Trophoblast cell (in vitro differentiated cells and primary cell): Measurements from ENCODE around the gene SLC12A4.

Experiments used
- DNase-seq, 2 donors: peaks; one replicate each; pipeline ENCODE4 v3.0.0-alpha.2; 2016
- H2AFZ ChIP-seq: 2 replicates; pipeline ENCODE4 v1.6.1; 2013; ENCODE audit warnings: low read length, moderate library complexity, mild to moderate bottlenecking; ENCODE audit not compliant: insufficient read depth, poor library complexity
- H2AK5ac ChIP-seq: 2 replicates; pipeline ENCODE4 v1.6.1; 2013; ENCODE audit warnings: mild to moderate bottlenecking, low read length
- H2BK120ac ChIP-seq: 2 replicates; pipeline ENCODE4 v1.6.1; 2013; ENCODE audit warnings: low read length, mild to moderate bottlenecking, moderate library complexity; ENCODE audit not compliant: insufficient read depth, poor library complexity
- H2BK12ac ChIP-seq: 2 replicates; pipeline ENCODE4 v1.6.1; 2013; ENCODE audit warnings: mild to moderate bottlenecking, low read length, moderate library complexity
- H2BK5ac ChIP-seq: 2 replicates; pipeline ENCODE4 v1.6.1; 2013; ENCODE audit warnings: low read length, low read depth, moderate library complexity, mild to moderate bottlenecking; ENCODE audit not compliant: poor library complexity
- H3K14ac ChIP-seq: 2 replicates; pipeline ENCODE4 v1.6.1; 2013; ENCODE audit warnings: mild to moderate bottlenecking, low read length
- H3K18ac ChIP-seq: 2 replicates; pipeline ENCODE4 v1.6.1; 2013; ENCODE audit warnings: mild to moderate bottlenecking, low read length
- H3K23ac ChIP-seq: 2 replicates; pipeline ENCODE4 v1.6.1; 2013; ENCODE audit warnings: low read length
- H3K27ac ChIP-seq: 2 replicates; pipeline ENCODE4 v1.5.1; 2013; ENCODE audit warnings: low read depth, mild to moderate bottlenecking, inconsistent platforms, low read length, moderate library complexity
- H3K27me3 ChIP-seq: 2 replicates; pipeline ENCODE4 v1.6.1; 2013; ENCODE audit warnings: inconsistent platforms, mild to moderate bottlenecking, low read length, moderate library complexity; ENCODE audit not compliant: insufficient read depth
- H3K36me3 ChIP-seq, 2 experiments: 1 replicate in 1 of 2; 2 replicates in 1 of 2; pipeline ENCODE4 v1.6.1; 2013; ENCODE audit warnings: low read length in 2 of 2, mild to moderate bottlenecking in 2 of 2, moderate library complexity in 1 of 2; ENCODE audit not compliant: insufficient read depth in 2 of 2, control insufficient read depth in 1 of 2
- H3K4ac ChIP-seq: 2 replicates; pipeline ENCODE4 v1.6.1; 2013; ENCODE audit warnings: low read depth, mild to moderate bottlenecking, low read length, moderate library complexity
- H3K4me1 ChIP-seq, 2 experiments: 1 replicate in 1 of 2; 2 replicates in 1 of 2; pipeline ENCODE4 v1.6.1; 2013; ENCODE audit warnings: low read length in 2 of 2, mild to moderate bottlenecking in 2 of 2, moderate library complexity in 1 of 2; ENCODE audit not compliant: insufficient read depth in 2 of 2, control insufficient read depth in 1 of 2
- H3K4me2 ChIP-seq: 2 replicates; pipeline ENCODE4 v1.6.1; 2013; ENCODE audit warnings: inconsistent platforms, mild to moderate bottlenecking, low read length, moderate library complexity
- H3K4me3 ChIP-seq: 2 replicates; pipeline ENCODE4 v1.5.1; 2013; ENCODE audit warnings: mild to moderate bottlenecking, low read depth, low read length, inconsistent platforms
- H3K79me1 ChIP-seq: one replicate; pipeline ENCODE4 v1.6.1; 2013; ENCODE audit warnings: low read length
- H3K79me2 ChIP-seq: 2 replicates; pipeline ENCODE4 v1.6.1; 2013; ENCODE audit warnings: low read length, mild to moderate bottlenecking; ENCODE audit not compliant: control insufficient read depth, insufficient read depth, poor library complexity
- H3K9ac ChIP-seq: 2 replicates; pipeline ENCODE4 v1.6.1; 2013; ENCODE audit warnings: mild to moderate bottlenecking, low read length
- H3K9me3 ChIP-seq: 2 replicates; pipeline ENCODE4 v1.6.1; 2013; ENCODE audit warnings: low read depth, mild to moderate bottlenecking, control low read depth, inconsistent platforms, low read length; ENCODE audit not compliant: insufficient read depth
- H4K12ac ChIP-seq: 2 replicates; pipeline ENCODE4 v1.6.1; 2013; ENCODE audit warnings: low read depth, mild to moderate bottlenecking, low read length, moderate library complexity
- H4K8ac ChIP-seq: 2 replicates; pipeline ENCODE4 v1.6.1; 2013; ENCODE audit warnings: low read depth, mild to moderate bottlenecking, low read length, moderate library complexity
- H4K91ac ChIP-seq: one replicate; pipeline ENCODE4 v1.6.1; 2013; ENCODE audit warnings: low read depth, mild to moderate bottlenecking, low read length, moderate library complexity
- WGBS: extraction: QIAGEN DNeasy Blood & Tissue Kit; methylation state at CpG from one replicate; pipeline ENCODE4 v1.1.7; 2013; ENCODE audit warnings: missing lambda C conversion rate; ENCODE audit not compliant: insufficient read length, insufficient coverage; ENCODE audit errors: extremely low coverage; 5-methylcytosine and 5-hydroxymethylcytosine counted together

The SLC12A4 gene

GRCh38 chr16:67914758-67915495, 53.5 kb downstream of the SLC12A4 start:
- Histone ChIP-seq H2AFZ (no peak overlapping the region), H3K23ac (no peak overlapping the region), H3K79me2 (no peaks in the 10 kb centered on the region), H3K9ac (no peak overlapping the region), H2BK5ac (no peak overlapping the region), H3K79me1 (no peaks in the 10 kb centered on the region), H4K8ac (no peak overlapping the region), H3K4me2 (no peak overlapping the region), H4K91ac (no peak overlapping the region), H2BK120ac (no peak overlapping the region), H3K27ac (no peak overlapping the region), H2AK5ac (no peak overlapping the region), H3K4me3 (peak overlapping the region; percentile 23), H3K18ac (no peak overlapping the region), H3K14ac (no peak overlapping the region), H3K9me3 (no peaks in the 10 kb centered on the region), H3K4ac (no peak overlapping the region), H3K27me3 (no peaks in the 10 kb centered on the region), H3K4me1 (peaks cover 9 to 23% of the 10 kb centered on the region in 2 experiments), H4K12ac (no peak overlapping the region), H2BK12ac (no peak overlapping the region), H3K36me3 (peaks cover 10 to 16% of the 10 kb centered on the region in 2 experiments)
- no peak for DNase-seq
- no CpG with 5 or more reads among the region's 7 CpGs for WGBS

- H4K8ac ChIP-seq: no peak overlapping the region
- no peak for DNase-seq
- no peak overlapping the region for H2AFZ ChIP-seq
- H3K27me3 ChIP-seq: no peaks in the 10 kb centered on the region
- H3K36me3 ChIP-seq: peaks cover 20% of the 10 kb centered on the region in 2 experiments
- H3K79me2 ChIP-seq: no peaks in the 10 kb centered on the region
- peaks cover 2% of the 10 kb centered on the region for H3K9me3 ChIP-seq
- no peak overlapping the region for H2AK5ac ChIP-seq
- no peak overlapping the region for H3K4me3 ChIP-seq
- peaks cover 4 to 6% of the 10 kb centered on the region in 2 experiments for H3K4me1 ChIP-seq
- no peak overlapping the region for H3K9ac ChIP-seq
- no CpG with 5 or more reads among the region's 2 CpGs for WGBS
- H3K4ac ChIP-seq: no peak overlapping the region
- no peak overlapping the region for H3K4me2 ChIP-seq
- no peaks in the 10 kb centered on the region for H3K79me1 ChIP-seq
- no peak overlapping the region for H2BK5ac ChIP-seq
- H3K27ac ChIP-seq: no peak overlapping the region
- H3K18ac ChIP-seq: no peak overlapping the region
- H4K91ac ChIP-seq: no peak overlapping the region
- peak overlapping the region; percentile 61 for H3K23ac ChIP-seq
- no peak overlapping the region for H2BK12ac ChIP-seq
- no peak overlapping the region for H3K14ac ChIP-seq
- no peak overlapping the region for H4K12ac ChIP-seq
- no peak overlapping the region for H2BK120ac ChIP-seq
Observed at GRCh38 chr16:67910158-67910557, 58.3 kb downstream of the SLC12A4 start.

- Histone ChIP-seq H4K8ac (no peak overlapping the region), H3K36me3 (peaks cover 20% of the 10 kb centered on the region in 2 experiments), H3K9ac (no peak overlapping the region), H3K79me1 (no peaks in the 10 kb centered on the region), H2BK5ac (no peak overlapping the region), H2BK12ac (no peak overlapping the region), H3K4me1 (no peaks in the 10 kb centered on the region), H3K23ac (no peak overlapping the region), H4K12ac (no peak overlapping the region), H3K79me2 (no peaks in the 10 kb centered on the region), H3K18ac (no peak overlapping the region), H2BK120ac (no peak overlapping the region), H3K4ac (no peak overlapping the region), H2AK5ac (no peak overlapping the region), H3K27me3 (no peaks in the 10 kb centered on the region), H3K4me2 (no peak overlapping the region), H3K4me3 (no peak overlapping the region), H3K9me3 (peaks cover 2% of the 10 kb centered on the region), H4K91ac (no peak overlapping the region), H3K14ac (no peak overlapping the region), H3K27ac (no peak overlapping the region), H2AFZ (no peak overlapping the region)
- no CpG with 5 or more reads among the region's 36 CpGs for WGBS
- no peak for DNase-seq
Observed at GRCh38 chr16:67909056-67909742, 59.2 kb downstream of the SLC12A4 start.

GRCh38 chr16:67907397-67908180, 60.8 kb downstream of the SLC12A4 start:
- no peaks in the 10 kb centered on the region for H3K4me1 ChIP-seq
- no peak overlapping the region for H2BK12ac ChIP-seq
- H3K23ac ChIP-seq: no peak overlapping the region
- H2AFZ ChIP-seq: no peak overlapping the region
- peaks cover 2% of the 10 kb centered on the region for H3K9me3 ChIP-seq
- H3K4ac ChIP-seq: no peak overlapping the region
- no peak overlapping the region for H4K91ac ChIP-seq
- no peak overlapping the region for H3K4me3 ChIP-seq
- H4K12ac ChIP-seq: no peak overlapping the region
- no peaks in the 10 kb centered on the region for H3K79me1 ChIP-seq
- H3K27ac ChIP-seq: no peak overlapping the region
- H3K79me2 ChIP-seq: no peaks in the 10 kb centered on the region
- H4K8ac ChIP-seq: no peak overlapping the region
- H3K18ac ChIP-seq: no peak overlapping the region
- no peaks in the 10 kb centered on the region for H3K27me3 ChIP-seq
- peaks cover 22 to 23% of the 10 kb centered on the region in 2 experiments for H3K36me3 ChIP-seq
- no CpG with 5 or more reads among the region's 11 CpGs for WGBS
- no peak overlapping the region for H2BK5ac ChIP-seq
- H2AK5ac ChIP-seq: no peak overlapping the region
- no peak overlapping the region for H2BK120ac ChIP-seq
- no peak overlapping the region for H3K9ac ChIP-seq
- no peak overlapping the region for H3K4me2 ChIP-seq
- DNase-seq: no peak
- no peak overlapping the region for H3K14ac ChIP-seq
